ES-I3 (cell line): Measurements from ENCODE around the gene CLDN24.

Experiments
- H3K36me3 ChIP-seq: 2 replicates; pipeline ENCODE4 v1.6.1; 2013; ENCODE audit warnings: mild to moderate bottlenecking, low read length, control low read depth, moderate library complexity; ENCODE audit not compliant: insufficient read depth
- H3K4me1 ChIP-seq: 2 replicates; pipeline ENCODE4 v1.6.1; 2013; ENCODE audit warnings: mild to moderate bottlenecking, control low read depth, low read length; ENCODE audit not compliant: insufficient read depth
- H3K9ac ChIP-seq: 2 replicates; pipeline ENCODE4 v1.6.1; 2013; ENCODE audit warnings: low read depth, mild to moderate bottlenecking, low read length, moderate library complexity
- H3K9me3 ChIP-seq: 2 replicates; pipeline ENCODE4 v1.6.1; 2013; ENCODE audit warnings: mild to moderate bottlenecking, low read length, moderate library complexity; ENCODE audit not compliant: control insufficient read depth, insufficient read depth

CLDN24 gene

DNA sequence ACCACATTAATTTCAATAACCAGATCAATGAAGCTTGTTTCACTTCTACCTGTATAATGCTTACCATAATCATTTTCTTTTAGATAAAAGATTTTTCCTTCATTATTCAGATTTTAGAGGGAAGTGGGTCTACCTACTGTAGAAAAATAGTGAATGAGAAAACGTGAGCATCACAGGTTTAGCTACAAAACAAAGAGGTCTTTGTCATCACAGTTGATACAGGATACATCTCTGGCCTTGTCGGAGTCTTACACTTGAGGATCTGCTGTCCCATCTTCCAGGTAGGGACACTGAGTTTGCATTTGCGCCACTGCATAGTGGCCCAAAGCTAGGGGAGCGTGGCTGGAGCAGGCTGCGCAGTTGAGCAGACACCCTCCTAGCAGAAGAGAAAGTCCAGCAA lies 710 bp downstream of the CLDN24 start:
- H3K4me1 ChIP-seq = no peaks in the 10 kb centered on the region
- H3K9me3 ChIP-seq = no peaks in the 10 kb centered on the region
- no peak overlapping the region for H3K9ac ChIP-seq
- H3K36me3 ChIP-seq = no peaks in the 10 kb centered on the region

DNA sequence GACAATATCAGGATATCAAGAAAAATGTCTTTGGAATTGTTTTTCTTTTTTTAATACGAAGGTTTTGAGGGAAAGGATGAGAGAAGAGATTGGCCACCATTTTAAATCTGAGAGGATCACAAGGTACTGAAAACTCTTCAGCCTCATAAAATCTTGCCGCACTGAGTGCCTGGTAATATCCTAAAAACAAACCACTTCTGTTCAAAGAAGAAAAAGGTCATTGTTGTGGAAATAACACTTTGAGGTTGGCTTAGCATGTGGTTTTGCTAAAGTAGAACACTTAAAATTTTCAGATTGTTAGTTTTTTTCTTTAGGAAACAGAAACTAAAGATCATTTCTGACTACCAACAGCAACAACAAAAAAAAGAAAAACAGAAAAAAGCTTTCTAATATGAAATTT lies 1.1 kb downstream of the CLDN24 start:
- Histone ChIP-seq H3K36me3 (no peaks in the 10 kb centered on the region), H3K9me3 (no peaks in the 10 kb centered on the region), H3K9ac (no peak overlapping the region), H3K4me1 (no peaks in the 10 kb centered on the region)

DNA sequence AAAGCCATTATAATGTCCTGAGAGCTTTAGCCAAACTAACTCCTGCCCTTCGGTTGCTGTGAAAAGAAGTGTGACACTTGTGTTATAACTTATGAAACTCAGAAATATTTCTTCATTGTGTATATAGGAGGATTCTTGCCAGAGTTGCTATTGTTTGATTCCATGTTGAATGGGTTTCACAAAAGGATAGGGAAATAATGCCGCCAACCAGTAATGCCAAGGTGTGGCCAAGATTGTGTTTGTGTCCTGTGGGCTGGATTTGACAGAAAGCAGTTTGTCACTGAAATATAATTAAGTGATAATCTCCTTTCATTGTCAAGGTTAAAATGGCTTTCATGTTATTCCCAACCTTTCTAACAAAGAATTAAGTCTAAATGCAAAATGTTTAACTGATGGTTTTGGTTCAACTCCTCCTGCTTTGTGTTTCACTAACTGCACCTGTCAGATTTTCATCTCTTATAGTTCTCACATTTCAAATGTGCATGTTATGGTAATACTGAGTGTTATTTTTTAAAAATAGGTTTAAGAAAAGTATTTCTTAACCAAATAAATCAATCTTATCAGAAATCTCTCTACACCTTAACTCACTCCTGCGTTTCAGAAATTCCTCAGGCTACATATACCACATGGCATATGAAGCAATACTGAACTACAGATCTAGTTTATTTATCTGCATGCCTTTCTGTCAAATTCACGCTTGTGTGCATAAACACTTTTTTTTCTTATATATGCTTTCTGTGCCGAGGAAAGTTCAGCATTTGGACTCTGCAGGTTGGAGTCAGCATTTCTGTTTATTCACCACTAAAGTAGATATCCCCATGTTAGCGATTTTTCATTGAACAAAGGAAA lies 1.8 kb downstream of the CLDN24 start, which contains the start of gene CLDN22:
Gene CLDN22 (minus strand): TSS at position 66 of the 849 bp plus-strand sequence. CDS start 58 bp downstream, at position 8.
- Histone ChIP-seq H3K9me3 (no peaks in the 10 kb centered on the region), H3K36me3 (no peaks in the 10 kb centered on the region), H3K4me1 (no peaks in the 10 kb centered on the region), H3K9ac (no peak within 1 kb of the TSS)

DNA sequence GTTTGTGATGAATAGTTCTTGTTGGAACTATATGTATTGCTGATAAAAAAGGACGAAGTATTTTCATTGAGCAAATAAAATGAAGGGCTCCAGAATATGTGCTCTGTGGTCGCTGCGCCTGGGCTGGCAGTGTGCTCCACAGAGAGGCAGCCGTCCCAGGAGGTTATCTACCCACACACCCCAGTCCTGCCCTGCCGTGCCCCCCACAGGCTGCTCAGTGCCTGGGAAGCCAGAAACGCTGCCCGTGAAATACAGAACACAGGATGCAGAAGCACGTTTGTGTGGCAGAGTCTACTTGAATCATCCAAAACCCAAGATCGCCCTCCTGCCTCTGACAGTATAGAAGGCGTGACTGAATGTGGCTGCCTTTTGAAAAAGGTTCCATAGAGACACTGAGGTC lies 3.6 kb downstream of the CLDN24 start:
- H3K9ac ChIP-seq = no peak overlapping the region
- no peaks in the 10 kb centered on the region for H3K4me1 ChIP-seq
- no peaks in the 10 kb centered on the region for H3K9me3 ChIP-seq
- no peaks in the 10 kb centered on the region for H3K36me3 ChIP-seq

DNA sequence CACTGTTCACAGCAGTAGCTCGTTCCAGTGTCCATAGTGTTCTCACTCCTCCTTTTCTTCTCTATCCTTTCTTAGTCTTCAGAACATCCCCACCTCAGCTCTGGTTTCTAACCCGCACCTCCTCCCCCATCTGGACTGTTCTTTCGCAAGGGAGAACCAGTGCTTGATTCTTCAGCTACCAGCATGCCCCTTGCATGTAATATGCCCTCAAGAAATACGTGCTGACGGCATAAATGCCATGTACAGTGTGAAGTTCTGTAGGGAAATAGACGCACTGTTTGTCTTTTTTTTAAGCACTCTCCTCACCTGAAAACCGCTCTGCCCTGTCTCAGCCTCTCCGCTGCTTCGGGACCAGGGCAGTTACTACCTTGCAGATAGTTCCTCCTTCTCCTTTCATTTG lies 7.4 kb downstream of the CLDN24 start:
- Histone ChIP-seq H3K4me1 (no peaks in the 10 kb centered on the region), H3K9ac (no peak overlapping the region), H3K36me3 (peaks cover 7% of the 10 kb centered on the region), H3K9me3 (no peaks in the 10 kb centered on the region)

DNA sequence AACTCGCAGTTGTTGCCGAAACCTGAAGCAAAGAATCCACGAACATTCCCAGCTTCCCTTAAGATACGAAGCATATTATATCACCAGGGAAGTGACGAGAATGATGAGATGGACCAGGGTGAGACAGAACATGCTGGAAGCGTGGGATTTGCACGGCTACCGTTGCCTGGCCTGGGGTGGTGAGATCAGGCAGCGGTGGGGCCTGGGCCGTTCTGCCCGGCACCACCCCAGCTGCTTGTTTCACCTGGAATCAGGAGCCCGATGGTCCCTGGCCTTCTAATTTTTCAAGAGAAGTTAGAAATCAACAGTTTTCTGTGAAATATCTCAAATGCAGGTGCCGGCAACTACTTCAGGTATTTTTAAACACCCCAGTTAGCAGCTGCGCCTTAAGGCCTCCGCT lies 7.9 kb downstream of the CLDN24 start:
- peaks cover 7% of the 10 kb centered on the region for H3K36me3 ChIP-seq
- no peaks in the 10 kb centered on the region for H3K9me3 ChIP-seq
- H3K4me1 ChIP-seq = no peaks in the 10 kb centered on the region
- H3K9ac ChIP-seq = no peak overlapping the region

DNA sequence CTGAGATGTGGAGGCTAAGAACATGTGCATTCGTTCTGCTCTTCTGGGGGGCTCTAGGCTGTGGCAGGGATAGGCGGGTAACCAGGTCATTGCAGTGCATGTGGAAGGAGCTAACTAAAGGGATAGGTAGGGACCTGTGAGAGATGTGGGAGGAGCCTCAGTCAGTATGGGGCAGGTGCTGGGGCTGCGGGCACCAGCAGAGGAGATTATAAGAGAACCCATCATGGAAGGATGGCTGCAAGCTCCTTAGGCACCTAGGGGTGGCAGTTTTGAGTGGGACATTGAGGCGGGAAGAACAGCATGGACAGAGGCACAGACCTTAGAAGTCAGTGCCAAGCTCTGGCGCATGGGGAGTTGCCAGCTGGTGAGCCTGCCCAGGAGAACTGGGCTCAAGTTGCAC lies 9.4 kb downstream of the CLDN24 start:
- H3K9ac ChIP-seq = no peak overlapping the region
- H3K4me1 ChIP-seq = no peaks in the 10 kb centered on the region
- H3K9me3 ChIP-seq = no peaks in the 10 kb centered on the region
- H3K36me3 ChIP-seq = peaks cover 7% of the 10 kb centered on the region

DNA sequence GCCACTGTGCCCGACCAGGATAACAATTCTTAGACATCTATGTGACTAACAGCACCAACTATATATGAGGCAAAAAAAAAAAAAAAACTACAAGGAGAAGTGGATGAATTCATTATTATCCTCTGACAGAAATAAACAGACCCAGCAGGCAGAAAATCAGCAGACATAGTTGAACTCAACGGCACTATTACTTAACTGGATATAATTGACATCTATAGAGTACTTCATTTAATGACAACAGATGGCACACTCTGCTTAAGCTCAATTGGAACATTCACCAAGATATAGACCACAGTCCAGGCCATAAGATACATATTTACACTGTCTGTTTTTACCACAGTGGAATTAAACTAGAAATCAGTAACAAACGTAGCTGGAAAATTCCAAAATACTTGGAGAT lies 15.4 kb downstream of the CLDN24 start:
- no peaks in the 10 kb centered on the region for H3K4me1 ChIP-seq
- H3K9ac ChIP-seq = no peak overlapping the region
- H3K36me3 ChIP-seq = peaks cover 9% of the 10 kb centered on the region
- no peaks in the 10 kb centered on the region for H3K9me3 ChIP-seq

DNA sequence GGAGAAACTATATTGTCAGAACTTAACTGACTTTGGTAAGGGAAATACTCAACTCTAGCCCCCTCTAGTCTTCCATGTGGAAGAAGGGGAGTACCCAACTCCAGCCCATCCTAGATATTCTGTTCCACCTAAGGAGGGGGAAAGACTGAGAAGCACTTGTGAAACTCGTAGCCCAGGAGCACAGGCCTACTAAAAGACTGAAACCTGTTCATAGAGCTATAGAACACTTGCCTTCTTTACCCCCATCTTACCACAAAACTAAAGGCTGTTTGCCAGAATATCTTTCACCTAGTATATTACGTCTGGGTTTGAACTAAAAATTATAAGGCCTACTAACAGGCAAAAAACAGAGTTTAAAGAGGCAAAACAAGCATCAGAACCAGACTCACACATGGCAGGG lies 17.7 kb downstream of the CLDN24 start:
- Histone ChIP-seq H3K36me3 (peaks cover 9% of the 10 kb centered on the region), H3K4me1 (no peaks in the 10 kb centered on the region), H3K9me3 (no peaks in the 10 kb centered on the region), H3K9ac (no peak overlapping the region)

DNA sequence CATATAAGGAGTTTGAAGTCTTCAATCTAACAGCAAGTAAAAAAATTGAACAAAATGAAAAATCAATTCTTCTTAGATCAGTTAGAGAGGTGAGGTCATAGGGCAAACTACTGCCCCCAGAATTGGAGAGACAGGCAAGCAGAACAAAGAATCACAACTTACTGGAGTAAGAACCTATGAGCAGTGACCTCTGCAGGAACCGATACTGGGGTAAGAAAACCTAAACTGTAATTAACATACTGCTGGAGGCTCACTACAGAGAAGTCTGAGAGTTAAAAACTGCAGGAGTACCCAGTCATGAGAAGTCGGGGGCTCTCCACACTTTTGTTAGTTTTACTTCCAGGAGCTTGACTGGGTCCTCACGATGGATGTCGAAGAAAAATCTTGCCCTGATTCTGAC lies 18.2 kb downstream of the CLDN24 start:
- no peaks in the 10 kb centered on the region for H3K4me1 ChIP-seq
- H3K36me3 ChIP-seq = peaks cover 9% of the 10 kb centered on the region
- H3K9me3 ChIP-seq = no peaks in the 10 kb centered on the region
- no peak overlapping the region for H3K9ac ChIP-seq

DNA sequence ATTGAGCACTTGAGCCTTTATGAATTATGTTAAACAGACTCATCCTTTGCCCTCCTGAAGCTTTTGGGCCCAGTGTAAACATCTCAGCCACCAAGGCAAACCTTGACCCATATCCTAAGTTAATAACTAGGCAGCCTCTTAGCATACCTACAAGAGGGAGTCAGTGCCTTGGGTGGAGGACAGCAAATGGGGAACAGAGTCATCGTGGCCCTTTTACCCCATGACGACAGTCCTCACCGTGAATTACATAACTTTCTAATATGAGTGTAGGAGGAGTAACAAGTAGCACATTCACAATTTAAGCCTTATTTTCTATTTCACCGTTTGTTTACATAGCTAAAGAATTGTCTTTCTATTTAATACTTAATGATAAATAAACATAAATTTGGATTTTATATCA lies 18.9 kb downstream of the CLDN24 start:
- H3K36me3 ChIP-seq = peaks cover 9% of the 10 kb centered on the region
- no peaks in the 10 kb centered on the region for H3K4me1 ChIP-seq
- no peaks in the 10 kb centered on the region for H3K9me3 ChIP-seq
- H3K9ac ChIP-seq = no peak overlapping the region

DNA sequence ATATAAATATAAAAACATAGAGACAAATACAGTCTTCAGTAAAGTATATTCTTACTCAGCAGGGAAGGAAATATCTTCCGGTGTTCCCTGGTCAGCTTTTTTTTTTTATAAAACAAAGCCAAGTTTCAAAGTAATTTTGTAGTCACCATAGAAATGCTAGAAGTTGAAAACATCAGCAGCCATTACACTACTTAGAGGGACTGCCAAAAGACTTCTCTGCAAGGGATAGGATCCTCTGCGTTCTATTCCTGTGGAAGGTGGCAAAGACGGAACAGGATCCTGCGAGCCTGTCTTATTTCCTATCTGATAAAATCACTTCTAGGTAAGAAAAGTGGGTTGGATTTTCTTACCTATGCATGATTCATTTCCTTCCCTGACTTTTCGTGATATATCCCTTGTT lies 21.6 kb downstream of the CLDN24 start:
- Histone ChIP-seq H3K36me3 (peaks cover 21% of the 10 kb centered on the region), H3K9me3 (no peaks in the 10 kb centered on the region), H3K9ac (no peak overlapping the region), H3K4me1 (no peaks in the 10 kb centered on the region)

DNA sequence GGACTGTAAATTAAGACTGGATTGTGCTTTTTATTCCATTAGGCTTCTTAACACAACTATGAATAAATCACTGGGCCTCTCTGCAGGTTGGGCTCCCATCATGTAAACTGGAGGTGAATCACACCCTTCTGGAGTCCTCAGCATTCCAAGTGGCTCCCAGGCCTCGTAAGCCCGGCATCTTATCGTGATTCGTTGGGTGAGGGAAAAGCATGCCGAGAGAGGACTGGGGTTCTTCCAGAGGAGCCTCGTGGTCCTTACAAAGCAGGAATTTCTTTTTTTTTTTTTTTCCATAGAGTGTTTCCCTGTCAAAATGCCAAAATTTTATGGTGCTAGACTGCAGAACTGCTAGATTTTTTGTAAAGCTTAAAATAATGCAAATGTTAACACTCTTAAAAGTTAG lies 22.2 kb downstream of the CLDN24 start:
- H3K4me1 ChIP-seq = no peaks in the 10 kb centered on the region
- H3K36me3 ChIP-seq = peaks cover 22% of the 10 kb centered on the region
- H3K9ac ChIP-seq = no peak overlapping the region
- no peaks in the 10 kb centered on the region for H3K9me3 ChIP-seq

DNA sequence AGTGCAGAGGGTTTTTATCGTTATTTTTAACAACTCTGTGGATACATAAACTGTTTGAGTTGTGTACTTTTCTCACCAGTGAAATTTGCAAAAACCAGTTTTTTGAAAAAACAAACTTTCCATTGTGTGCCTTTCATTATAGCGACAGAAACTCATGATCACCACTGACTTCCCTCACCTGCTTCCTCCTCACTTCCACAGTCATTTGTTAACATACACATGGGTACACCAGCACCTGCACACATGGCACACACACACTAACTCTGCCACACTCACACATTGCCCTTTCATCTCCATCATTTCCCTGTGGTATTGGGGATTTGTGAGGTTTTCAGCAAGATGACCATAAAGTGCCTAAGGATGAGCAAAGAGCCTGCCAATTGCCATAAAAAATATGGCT lies 22.8 kb downstream of the CLDN24 start:
- no peaks in the 10 kb centered on the region for H3K9me3 ChIP-seq
- H3K36me3 ChIP-seq = peaks cover 18% of the 10 kb centered on the region
- H3K9ac ChIP-seq = no peak overlapping the region
- H3K4me1 ChIP-seq = no peaks in the 10 kb centered on the region

DNA sequence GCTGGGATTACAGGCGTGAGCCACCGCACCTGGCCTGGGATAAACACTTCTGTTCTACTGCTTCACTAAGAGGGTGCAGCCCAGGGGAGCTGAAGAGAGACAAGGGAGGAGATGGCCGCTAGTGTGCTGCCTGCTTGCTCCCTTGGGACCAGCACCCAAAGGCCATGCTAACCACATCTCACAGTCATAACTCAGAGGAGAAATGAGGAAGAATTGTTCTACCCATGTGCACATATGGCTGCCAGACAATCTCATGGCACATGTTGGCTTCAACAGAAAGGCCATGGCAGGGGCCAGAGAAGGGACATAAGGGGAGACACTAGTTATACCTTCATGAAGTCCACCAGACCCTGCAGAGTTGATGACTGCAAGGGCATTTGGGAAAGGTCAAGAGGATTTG lies 24.6 kb downstream of the CLDN24 start:
- H3K4me1 ChIP-seq = no peaks in the 10 kb centered on the region
- no peak overlapping the region for H3K9ac ChIP-seq
- H3K36me3 ChIP-seq = peaks cover 19% of the 10 kb centered on the region
- no peaks in the 10 kb centered on the region for H3K9me3 ChIP-seq
